A549 (cell line): Measurements from ENCODE around the gene KCNQ1.

ENCODE experiments used
- CTCF ChIP-seq: fragments of >200 bp; sonication (Bioruptor Twin); formaldehyde crosslinking; IDR thresholded peaks from 3 replicates; pipeline ENCODE4 v1.5.1; 2016
- MYC ChIP-seq: IDR thresholded peaks from 2 replicates; pipeline ENCODE4 v1.6.1; 2012; ENCODE audit warnings: mild to moderate bottlenecking, inconsistent platforms, low read length, improper control_type of control experiment, borderline replicate concordance
- POLR2A ChIP-seq: IDR thresholded peaks from 2 replicates; pipeline ENCODE4 v1.6.1; 2012; ENCODE audit warnings: mild to moderate bottlenecking, low read length
- RCOR1 ChIP-seq: fragments of 150-350 bp; IDR thresholded peaks from 2 replicates; pipeline ENCODE4 v1.6.1; 2014; ENCODE audit warnings: antibody characterized with exemption, low read length, low read depth
- USF2 ChIP-seq: fragments of 450-650 bp; IDR thresholded peaks from 2 replicates; pipeline ENCODE4 v1.6.1; 2014; ENCODE audit warnings: antibody characterized with exemption

- no peak for TF ChIP-seq USF2
- TF ChIP-seq RCOR1 = no peak
- TF ChIP-seq MYC = no peak
- TF ChIP-seq POLR2A = no peak
- no peak for TF ChIP-seq CTCF
Observed at GRCh38 chr11:2415171-2415570, 29.6 kb upstream of the KCNQ1 start.
